Natural killer cell (primary cell): ENCODE measurements around the gene DGCR6. TPM values are rescaled to one million over a fixed set of nuclear protein-coding genes. Genes with fewer than 3 reads are reported as not detected.
"Not testable (repeated sequence)": the region's sequence is repeated elsewhere in the genome, so short reads cannot be mapped to it uniquely, and the experiment has no call there.

Source experiments
- ATAC-seq, 3 donors: fragments of 150-1000 bp in 2 of 3; fragments of 200-7000 bp in 1 of 3; cut with Tn5 transposase; 1 replicate in 1 of 3; 2 replicates in 2 of 3; pipeline ENCODE4 v1.10.0; 2021; ENCODE audit warnings: mild to moderate bottlenecking in 2 of 3, moderate library complexity in 2 of 3
- DNase-seq, 2 donors: peaks; one replicate each; pipeline versions ENCODE4 v3.0.0 to v3.0.0-alpha.2; 2013 to 2021; ENCODE audit warnings: mixed read lengths in 1 of 2
- H3K27ac ChIP-seq: one replicate; pipeline ENCODE4 v1.5.1; 2013; ENCODE audit warnings: mild to moderate bottlenecking, low read length
- H3K27me3 ChIP-seq: one replicate; pipeline ENCODE4 v1.6.1; 2013; ENCODE audit warnings: low read length; ENCODE audit not compliant: control insufficient read depth, insufficient read depth
- H3K36me3 ChIP-seq: one replicate; pipeline ENCODE4 v1.6.1; 2013; ENCODE audit warnings: low read length; ENCODE audit not compliant: control insufficient read depth, insufficient read depth
- H3K4me1 ChIP-seq: one replicate; pipeline ENCODE4 v1.6.1; 2013; ENCODE audit warnings: low read length; ENCODE audit not compliant: control insufficient read depth, insufficient read depth
- H3K4me3 ChIP-seq: one replicate; pipeline ENCODE4 v1.5.1; 2013; ENCODE audit warnings: low read length
- H3K9me3 ChIP-seq: one replicate; pipeline ENCODE4 v1.6.1; 2013; ENCODE audit warnings: low read length; ENCODE audit not compliant: control insufficient read depth, insufficient read depth
- H3K27ac Mint-ChIP-seq, 2 donors: one replicate each; pipeline ENCODE4 v1.8.0; 2022; ENCODE audit warnings: mild to moderate bottlenecking in 2 of 2, mixed read lengths in 2 of 2, moderate library complexity in 1 of 2
- H3K27me3 Mint-ChIP-seq, 2 donors: one replicate each; pipeline ENCODE4 v1.8.0; 2022; ENCODE audit warnings: low read depth in 2 of 2, mixed read lengths in 2 of 2
- H3K36me3 Mint-ChIP-seq: one replicate; pipeline ENCODE4 v1.8.0; 2022; ENCODE audit warnings: mixed read lengths
- H3K4me1 Mint-ChIP-seq, 2 donors: one replicate each; pipeline ENCODE4 v1.8.0; 2022; ENCODE audit warnings: mixed read lengths in 2 of 2
- H3K4me3 Mint-ChIP-seq: one replicate; pipeline ENCODE4 v1.8.0; 2022; ENCODE audit warnings: mild to moderate bottlenecking, moderate library complexity, mixed read lengths
- H3K9me3 Mint-ChIP-seq, 2 donors: one replicate each; pipeline ENCODE4 v1.8.0; 2022; ENCODE audit warnings: mixed read lengths in 2 of 2
- WGBS: methylation state at CpG from one replicate; pipeline ENCODE4 v1.1.7; 2013; ENCODE audit warnings: missing lambda C conversion rate; ENCODE audit not compliant: insufficient coverage; 5-methylcytosine and 5-hydroxymethylcytosine counted together
- intact Hi-C: fragments of 100-400 bp; cut with micrococcal nuclease; formaldehyde crosslinking; loops from one replicate; pipeline ENCODE4 v1.14.2; 2022
- total RNA-seq, 4 donors: library from RNA; stranded (reverse); fragments of 120-200 nt in 1 of 4; gene quantifications; one replicate each; pipeline versions ENCODE4 v1.2.3 to v1.2.4, GENCODE V29; 2013 to 2022
- TF ChIP-seq, protein P1 (sequence below): fragments of 200-600 bp; IDR thresholded peaks from one replicate; pipeline ENCODE4 v1.8.0; 2022; ENCODE audit warnings: antibody characterized with exemption

DGCR6 gene
- total RNA-seq, 3 donors from 2014 or later (not counting 1 experiment from before 2014, with no cell fraction given): 5.8 to 8.2 (median 8.1) TPM

DNA sequence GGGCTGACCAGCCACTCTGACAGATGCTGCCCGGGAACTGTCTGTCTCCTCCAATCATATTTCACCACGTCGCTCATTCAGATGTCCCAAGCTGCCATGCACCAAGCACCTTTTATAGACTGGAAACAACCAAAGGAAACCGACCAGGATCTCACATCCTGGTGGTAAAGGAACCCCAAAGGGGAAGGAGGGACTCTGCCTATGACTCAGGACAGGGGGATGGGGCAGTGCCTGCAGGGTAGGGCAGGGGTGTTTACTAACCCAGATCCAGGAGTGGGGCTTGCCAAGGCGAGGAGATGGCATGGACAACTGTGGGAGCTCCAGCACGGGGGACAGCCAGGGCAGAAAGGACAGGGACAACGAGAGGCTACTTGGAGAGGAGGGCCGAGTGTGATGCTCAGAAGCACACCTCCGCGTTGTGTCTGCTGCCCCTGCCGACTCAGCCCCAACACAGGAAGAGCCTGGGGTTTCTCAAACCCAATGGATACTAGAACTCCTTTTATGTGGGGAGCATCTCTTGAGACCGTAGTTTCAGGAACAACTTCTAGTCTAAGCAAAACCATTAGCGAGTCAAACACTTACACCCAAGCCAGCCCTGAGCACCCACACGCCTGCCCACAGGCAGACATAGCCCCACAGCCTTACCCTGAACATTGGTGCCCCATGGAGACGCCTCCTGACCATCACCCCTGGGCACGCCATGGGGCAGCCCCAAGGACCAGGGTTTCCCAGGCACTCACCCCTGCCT, 26.0 kb downstream of the DGCR6 start:
- WGBS: no CpG with 5 or more reads among the region's 16 CpGs
- ATAC-seq (no peak), DNase-seq (no peak)
- Mint-ChIP-seq H3K27me3 (no peaks in the 10 kb centered on the region), H3K36me3 (no peaks in the 10 kb centered on the region), H3K9me3 (no peaks in the 10 kb centered on the region), H3K4me3 (no peak overlapping the region), H3K4me1 (no peaks in the 10 kb centered on the region), H3K27ac (no peak overlapping the region)
- intact Hi-C loops: no loop called here
- Histone ChIP-seq H3K4me1 (no peaks in the 10 kb centered on the region), H3K4me3 (no peak overlapping the region), H3K9me3 (no peaks in the 10 kb centered on the region), H3K27ac (no peak overlapping the region), H3K36me3 (no peaks in the 10 kb centered on the region), H3K27me3 (no peaks in the 10 kb centered on the region)
- TF ChIP-seq, protein P1, sequence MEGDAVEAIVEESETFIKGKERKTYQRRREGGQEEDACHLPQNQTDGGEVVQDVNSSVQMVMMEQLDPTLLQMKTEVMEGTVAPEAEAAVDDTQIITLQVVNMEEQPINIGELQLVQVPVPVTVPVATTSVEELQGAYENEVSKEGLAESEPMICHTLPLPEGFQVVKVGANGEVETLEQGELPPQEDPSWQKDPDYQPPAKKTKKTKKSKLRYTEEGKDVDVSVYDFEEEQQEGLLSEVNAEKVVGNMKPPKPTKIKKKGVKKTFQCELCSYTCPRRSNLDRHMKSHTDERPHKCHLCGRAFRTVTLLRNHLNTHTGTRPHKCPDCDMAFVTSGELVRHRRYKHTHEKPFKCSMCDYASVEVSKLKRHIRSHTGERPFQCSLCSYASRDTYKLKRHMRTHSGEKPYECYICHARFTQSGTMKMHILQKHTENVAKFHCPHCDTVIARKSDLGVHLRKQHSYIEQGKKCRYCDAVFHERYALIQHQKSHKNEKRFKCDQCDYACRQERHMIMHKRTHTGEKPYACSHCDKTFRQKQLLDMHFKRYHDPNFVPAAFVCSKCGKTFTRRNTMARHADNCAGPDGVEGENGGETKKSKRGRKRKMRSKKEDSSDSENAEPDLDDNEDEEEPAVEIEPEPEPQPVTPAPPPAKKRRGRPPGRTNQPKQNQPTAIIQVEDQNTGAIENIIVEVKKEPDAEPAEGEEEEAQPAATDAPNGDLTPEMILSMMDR: no peak

DNA sequence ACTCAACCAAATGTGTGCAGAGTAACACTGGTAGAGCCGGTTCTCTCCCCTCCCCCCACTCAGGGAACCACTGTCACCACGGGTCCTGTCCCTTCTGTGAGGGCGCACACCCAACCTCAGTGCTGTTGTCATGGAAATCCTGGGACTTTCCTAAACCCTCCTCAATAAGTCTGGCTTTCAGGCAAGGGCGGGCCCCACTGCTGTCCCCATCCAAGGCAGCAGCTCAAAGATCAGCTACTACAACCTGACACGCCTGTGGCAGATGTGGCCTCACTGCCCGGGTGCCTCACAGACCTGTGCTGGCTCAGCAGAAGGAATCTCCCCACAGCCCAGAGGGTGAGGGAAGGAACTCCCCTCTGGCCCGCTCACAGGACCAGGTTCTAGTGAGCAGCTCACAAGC, 27.8 kb downstream of the DGCR6 start:
- TF ChIP-seq, protein P1: no peak
- ATAC-seq: no peak
- no peaks in the 10 kb centered on the region for H3K36me3 ChIP-seq
- no CpG with 5 or more reads among the region's 7 CpGs for WGBS
- no peaks in the 10 kb centered on the region for H3K27me3 Mint-ChIP-seq
- H3K4me1 Mint-ChIP-seq: no peaks in the 10 kb centered on the region
- H3K4me3 Mint-ChIP-seq: no peak overlapping the region
- H3K9me3 ChIP-seq: no peaks in the 10 kb centered on the region
- H3K36me3 Mint-ChIP-seq: no peaks in the 10 kb centered on the region
- intact Hi-C loops: no loop called here
- H3K27ac ChIP-seq: no peak overlapping the region
- H3K4me3 ChIP-seq: no peak overlapping the region
- no peaks in the 10 kb centered on the region for H3K4me1 ChIP-seq
- no peaks in the 10 kb centered on the region for H3K27me3 ChIP-seq
- no peak overlapping the region for H3K27ac Mint-ChIP-seq
- DNase-seq: no peak
- no peaks in the 10 kb centered on the region for H3K9me3 Mint-ChIP-seq

DNA sequence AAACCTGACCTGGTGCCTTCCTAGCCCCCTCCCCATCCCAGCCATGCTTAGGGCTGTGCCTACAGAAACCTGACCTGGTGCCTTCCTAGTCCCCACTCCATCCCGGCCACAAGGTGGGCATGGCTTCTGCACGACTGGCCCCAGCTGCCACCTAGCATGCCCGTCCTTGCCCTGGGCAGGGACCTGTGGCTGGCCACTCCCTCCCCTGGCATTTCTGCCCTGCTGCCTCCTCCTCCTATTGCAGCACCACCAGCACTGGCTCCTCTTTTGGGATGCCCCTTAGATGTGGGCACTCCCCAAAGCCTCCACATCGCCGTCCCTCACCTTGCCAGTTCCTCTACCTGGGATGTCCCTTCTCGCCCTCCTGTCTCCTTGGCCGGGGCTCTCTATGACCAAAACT, 28.6 kb downstream of the DGCR6 start:
- H3K4me3 Mint-ChIP-seq, DNase-seq, H3K27ac Mint-ChIP-seq, H3K4me1 ChIP-seq, H3K9me3 ChIP-seq, H3K4me3 ChIP-seq, H3K4me1 Mint-ChIP-seq, intact Hi-C loops, H3K27me3 Mint-ChIP-seq, H3K27ac ChIP-seq, H3K36me3 ChIP-seq, H3K9me3 Mint-ChIP-seq, ATAC-seq, H3K27me3 ChIP-seq, H3K36me3 Mint-ChIP-seq: not testable (repeated sequence)
- no CpG with 5 or more reads among the region's 7 CpGs for WGBS

GRCh38 chr22:18935889-18936529, 29.9 kb downstream of the DGCR6 start, which contains the start of gene PRODH:
Gene PRODH (minus strand): TSS chr22:18936293. CDS start chr22:18936287, 6 bp downstream.
- no peak for ATAC-seq
- no peaks in the 10 kb centered on the region for H3K27me3 Mint-ChIP-seq
- intact Hi-C loops: no loop called here

GRCh38 chr22:18938691-18939090, 32.6 kb downstream of the DGCR6 start:
- ATAC-seq, H3K36me3 ChIP-seq, H3K4me1 ChIP-seq, H3K36me3 Mint-ChIP-seq, DNase-seq, H3K27ac Mint-ChIP-seq, H3K4me3 ChIP-seq, H3K27me3 Mint-ChIP-seq, H3K9me3 Mint-ChIP-seq, H3K4me3 Mint-ChIP-seq, H3K27me3 ChIP-seq, H3K27ac ChIP-seq, H3K4me1 Mint-ChIP-seq, H3K9me3 ChIP-seq, intact Hi-C loops: not testable (repeated sequence)
- WGBS: no CpG with 5 or more reads among the region's 8 CpGs

More at GRCh38 chr22:18935889-18936529, 29.9 kb downstream of the DGCR6 start, which contains the start of gene PRODH:
- no CpG with 5 or more reads among the region's 67 CpGs for WGBS
- no peaks in the 10 kb centered on the region for H3K36me3 Mint-ChIP-seq
- Histone ChIP-seq H3K36me3 (no peaks in the 10 kb centered on the region), H3K9me3 (no peaks in the 10 kb centered on the region), H3K27ac (no peak within 1 kb of the TSS), H3K27me3 (no peaks in the 10 kb centered on the region), H3K4me3 (no peak within 1 kb of the TSS), H3K4me1 (no peaks in the 10 kb centered on the region)
- no peaks in the 10 kb centered on the region for H3K9me3 Mint-ChIP-seq
- no peak within 1 kb of the TSS for H3K27ac Mint-ChIP-seq
- no peak for DNase-seq
- no peaks in the 10 kb centered on the region for H3K4me1 Mint-ChIP-seq
- no peak within 1 kb of the TSS for H3K4me3 Mint-ChIP-seq
- TF ChIP-seq, protein P1: no peak

GRCh38 chr22:18947105-18947504, 41.0 kb downstream of the DGCR6 start:
- H3K4me3 ChIP-seq, ATAC-seq, DNase-seq, H3K9me3 Mint-ChIP-seq, H3K36me3 ChIP-seq, H3K36me3 Mint-ChIP-seq, H3K27ac ChIP-seq, H3K4me1 Mint-ChIP-seq, H3K27me3 ChIP-seq, H3K27ac Mint-ChIP-seq, H3K4me3 Mint-ChIP-seq, intact Hi-C loops, H3K4me1 ChIP-seq, H3K9me3 ChIP-seq: not testable (repeated sequence)
- H3K27me3 Mint-ChIP-seq: peaks cover 11 to 13% of the 10 kb centered on the region in 2 donors
- WGBS: 70% methylated on average over 3 of the region's 9 CpGs
